ENCODE results near the gene ODC1.

ODC1 gene

DNA sequence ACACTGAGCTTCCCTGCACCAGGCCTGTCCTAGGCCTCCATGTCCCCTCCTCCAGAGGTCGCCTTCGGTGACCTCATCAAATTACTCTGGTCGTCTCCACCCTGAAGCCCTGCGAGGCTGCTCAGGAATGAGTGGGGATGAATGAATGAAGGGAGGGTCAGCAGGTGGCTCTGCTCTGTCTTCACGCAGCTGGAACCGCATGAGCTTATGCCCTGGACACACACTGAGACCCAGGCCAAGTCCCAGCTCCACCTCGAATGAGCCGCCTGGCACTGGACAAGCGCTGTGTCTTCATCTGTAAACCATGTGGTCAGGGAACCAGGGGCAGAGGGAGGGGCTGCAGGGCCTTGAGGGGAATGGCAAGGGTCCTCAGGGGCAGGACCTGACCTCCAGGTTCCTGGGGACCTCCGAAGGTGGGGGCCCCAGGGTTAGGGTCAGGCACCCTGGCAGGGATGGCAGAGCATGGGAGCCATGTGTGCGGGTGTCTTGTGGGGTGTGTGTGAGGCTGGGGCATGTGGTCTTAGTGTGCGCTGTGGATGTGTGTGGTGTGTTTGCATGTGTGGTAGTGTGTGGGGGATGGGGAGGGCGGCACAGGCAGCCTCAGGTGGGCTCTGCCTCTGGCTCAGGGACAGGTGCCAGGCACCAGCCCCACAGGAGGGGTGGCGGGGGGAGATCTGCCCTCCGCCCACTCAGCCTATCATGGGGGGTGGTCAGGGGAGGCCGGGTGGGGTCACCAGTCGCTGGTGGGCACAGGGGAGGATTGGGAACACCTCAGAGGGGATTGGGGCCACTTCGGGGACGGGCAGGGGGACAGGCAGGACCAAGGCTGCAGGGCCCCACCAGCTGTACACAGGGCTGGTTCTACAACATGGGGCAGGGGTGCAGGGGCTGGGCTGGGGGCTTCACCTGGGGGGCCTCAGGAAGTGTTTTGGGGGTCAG is 13.9 kb downstream of the ODC1 start:
- no peak for DNase-seq (ENCODE audit: low read depth)

GRCh38 chr2:10433264-10433946 is 14.7 kb downstream of the ODC1 start:
- no peak for DNase-seq (ENCODE audit: low read depth)

DNA sequence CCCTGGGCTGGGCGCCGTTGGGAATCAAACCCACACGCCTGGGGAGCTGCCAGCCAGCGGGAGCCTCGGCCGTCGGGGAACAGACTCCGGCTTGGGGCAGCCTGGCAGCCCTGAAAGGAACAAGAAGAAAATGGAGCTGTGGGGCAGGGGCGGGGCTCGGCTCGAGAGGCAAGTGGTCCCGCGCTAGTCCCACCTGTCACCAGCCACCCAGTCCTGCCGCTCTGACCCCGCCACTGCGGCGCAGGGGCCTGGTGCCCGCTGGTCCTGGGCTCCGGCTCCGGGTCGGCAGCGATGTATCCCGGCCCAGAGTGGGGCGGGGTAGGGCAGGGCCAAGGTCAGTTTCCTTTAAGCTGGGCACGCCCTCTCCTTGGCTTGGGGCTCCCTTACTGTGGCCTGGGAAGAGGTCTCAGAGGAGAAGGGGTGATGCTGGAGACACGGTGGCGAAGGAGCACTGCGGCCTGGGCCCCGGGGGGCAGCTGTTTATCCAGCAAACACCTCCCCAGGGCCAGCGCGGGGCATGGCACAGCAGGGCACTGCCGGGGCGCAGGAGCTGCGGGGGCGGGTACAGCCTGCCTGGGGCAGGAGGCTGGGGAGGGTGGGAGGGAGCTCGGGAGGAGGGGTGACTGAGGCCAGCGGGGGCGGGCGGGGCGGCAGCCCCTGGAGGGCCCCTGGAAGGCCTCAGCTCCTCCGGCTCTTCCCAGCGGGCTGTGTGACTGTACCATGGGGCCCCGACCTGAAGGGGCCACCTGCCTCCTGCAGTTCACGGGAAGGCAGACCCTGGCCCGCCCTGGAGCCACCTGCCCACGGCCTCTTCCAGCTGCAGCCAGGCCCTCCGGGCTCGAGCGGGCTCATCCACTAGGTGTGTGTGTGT is 15.6 kb downstream of the ODC1 start:
- no peak for DNase-seq (ENCODE audit: low read depth)

DNA sequence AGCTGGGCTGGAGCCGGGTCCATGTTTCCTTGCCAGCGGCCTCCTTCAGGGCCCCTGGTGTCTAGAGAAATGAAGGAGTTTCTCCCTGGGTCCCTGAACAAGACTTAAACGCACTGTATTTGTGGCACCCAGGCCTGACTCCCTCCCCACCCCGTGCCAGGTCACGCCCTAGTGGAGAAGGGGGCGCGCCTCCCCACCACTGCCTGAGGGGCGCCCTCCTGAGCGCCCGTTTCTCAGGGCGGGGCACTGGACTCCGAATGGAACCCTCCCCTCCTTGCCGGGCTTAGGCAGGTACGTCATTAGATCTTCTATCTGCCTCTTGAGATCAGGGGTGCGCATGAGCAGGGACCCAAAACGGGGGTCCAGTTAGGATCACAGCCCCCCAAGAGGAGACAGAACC is 16.3 kb downstream of the ODC1 start:
- no peak for DNase-seq (ENCODE audit: low read depth)

DNA sequence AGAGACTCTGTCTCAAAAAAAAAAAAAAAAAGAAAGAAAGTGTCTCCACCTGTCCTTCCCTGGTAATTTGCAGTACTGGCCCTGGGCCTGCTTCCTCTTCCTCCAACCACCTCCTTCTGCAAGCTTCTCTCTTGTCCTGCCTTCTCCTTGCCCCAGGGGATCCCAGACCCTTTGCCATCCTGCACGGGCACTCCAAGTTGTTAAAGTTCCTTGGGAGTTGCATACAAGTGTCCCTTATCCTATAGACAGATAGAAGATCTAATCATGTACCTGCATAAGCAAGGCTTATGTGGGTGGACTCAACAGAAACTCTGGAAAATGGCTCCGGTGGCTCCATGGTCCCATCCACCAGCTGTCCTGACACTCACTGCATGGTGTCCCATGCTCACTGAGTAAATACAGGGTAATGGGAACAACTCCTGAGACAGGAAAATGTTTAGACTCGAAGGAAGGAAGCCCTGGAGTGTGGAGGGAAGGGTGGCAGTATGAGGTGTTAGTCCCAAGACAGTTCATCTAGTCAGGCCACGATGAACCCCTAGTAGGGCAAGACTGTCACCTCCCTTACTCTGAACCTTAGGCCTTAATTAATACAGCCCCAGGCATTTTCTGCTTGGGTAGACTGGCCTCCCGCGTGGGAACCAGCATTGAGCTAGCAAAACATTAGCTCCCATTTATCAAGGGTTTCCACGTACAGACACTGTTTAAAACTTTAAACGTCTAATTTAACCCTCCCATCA is 17.1 kb downstream of the ODC1 start:
- no peak for DNase-seq (ENCODE audit: low read depth)

- DNase-seq (ENCODE audit: low read depth): no peak
Measured at GRCh38 chr2:10428924-10429323, 19.2 kb downstream of the ODC1 start.

DNA sequence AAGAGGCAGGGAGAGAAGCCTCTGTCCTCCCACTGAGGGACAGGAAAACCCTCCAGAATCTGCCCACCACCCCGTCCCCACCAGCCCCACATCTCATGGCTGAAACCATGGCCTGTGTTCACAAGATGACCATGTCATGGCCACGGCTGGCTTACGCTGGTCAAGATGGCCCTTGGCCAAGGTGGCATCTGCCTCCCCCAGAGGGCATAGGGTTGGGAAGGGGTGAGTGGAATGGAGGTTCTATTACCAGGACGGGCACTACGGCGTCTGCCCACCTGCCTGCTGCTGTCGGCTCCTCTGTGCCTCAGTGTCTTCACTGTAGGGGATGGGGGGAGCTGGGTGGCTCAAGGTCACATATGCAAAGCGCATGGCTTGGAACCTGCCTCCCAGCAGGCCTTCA is 19.8 kb downstream of the ODC1 start:
- DNase-seq (ENCODE audit: low read depth): no peak

DNA sequence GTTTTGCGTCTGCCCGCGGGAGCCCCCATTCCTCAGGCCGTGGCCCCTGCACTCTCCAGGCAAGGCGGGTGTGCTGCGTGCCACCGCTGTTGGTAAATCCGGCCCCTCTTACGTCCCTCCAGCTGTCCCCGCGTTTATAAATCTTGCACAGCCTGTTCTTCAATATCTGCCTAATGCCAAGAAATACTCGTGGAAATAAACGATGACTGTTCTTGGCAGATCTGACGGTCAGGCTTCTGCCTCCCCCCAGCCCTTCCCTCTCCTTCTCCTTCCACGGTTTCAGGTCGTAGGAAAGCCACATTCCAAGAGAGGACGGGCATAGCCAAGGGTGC is 20.5 kb downstream of the ODC1 start:
- DNase-seq (ENCODE audit: low read depth): no peak

DNA sequence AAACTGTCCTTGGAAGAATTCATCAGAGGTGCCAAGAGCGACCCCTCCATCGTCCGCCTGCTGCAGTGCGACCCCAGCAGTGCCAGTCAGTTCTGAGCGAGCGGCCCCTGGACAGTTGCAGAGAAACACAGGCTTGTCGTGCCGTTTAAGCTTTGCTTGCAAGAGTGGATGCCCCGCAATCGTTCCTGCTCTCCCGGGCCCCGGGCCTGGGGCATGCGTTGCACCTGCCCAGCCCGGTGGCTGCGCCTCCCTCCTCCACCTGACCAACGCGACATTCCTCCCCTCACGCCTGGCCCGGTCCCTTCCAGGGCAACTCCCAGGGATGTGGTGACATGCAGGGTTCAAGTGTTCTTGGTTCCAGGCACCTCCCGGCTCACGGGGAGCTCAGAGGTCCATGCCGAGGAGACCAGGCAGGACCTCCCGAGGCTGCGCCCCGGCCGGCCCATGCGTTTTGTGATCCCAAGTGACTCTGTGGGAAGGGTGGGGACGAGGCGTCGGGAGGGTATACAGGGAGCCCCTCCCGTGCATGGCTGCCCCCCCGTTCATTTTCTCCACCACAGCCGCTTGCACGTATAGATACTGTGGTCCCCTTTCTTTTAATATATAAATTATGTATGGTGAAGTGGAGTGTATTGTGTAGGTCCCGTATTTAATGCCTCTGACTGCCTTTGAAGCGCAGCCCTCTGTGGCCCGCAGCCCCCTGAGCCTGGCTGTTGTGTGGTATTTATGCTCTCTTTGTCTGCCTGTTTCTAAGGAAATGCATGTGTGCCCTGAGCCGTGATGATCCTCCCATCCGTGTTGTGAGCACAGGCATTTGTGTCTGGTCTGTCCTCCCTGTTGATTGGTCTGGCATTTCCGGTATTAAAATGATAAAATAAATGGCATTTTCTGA is 21.2 kb downstream of the ODC1 start:
- no peak for DNase-seq (ENCODE audit: low read depth)

- no peak for DNase-seq (ENCODE audit: low read depth)
Measured at GRCh38 chr2:10425699-10426098, 22.4 kb downstream of the ODC1 start.

- DNase-seq (ENCODE audit: low read depth): no peak
Measured at GRCh38 chr2:10424916-10425505, 23.1 kb downstream of the ODC1 start.

DNA sequence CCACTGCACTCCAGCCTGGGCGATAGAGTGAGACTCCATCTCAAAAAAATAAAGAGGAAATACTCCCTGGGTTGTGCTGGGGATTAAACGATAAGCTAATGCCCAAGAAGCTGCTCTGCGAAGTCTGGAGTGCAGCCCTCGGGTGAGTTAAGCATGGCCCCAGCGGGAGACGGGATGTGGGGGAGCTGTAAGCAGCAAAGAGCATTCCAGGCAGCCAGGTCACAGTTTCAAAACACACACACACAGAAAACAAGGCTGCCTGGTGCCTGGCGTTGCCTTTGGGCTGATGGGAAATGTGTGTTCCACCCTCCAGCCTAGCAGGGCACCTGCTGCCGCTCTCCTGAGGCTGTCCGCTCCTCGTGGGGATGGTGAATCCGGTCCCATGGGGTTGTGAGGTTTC is 24.1 kb downstream of the ODC1 start:
- DNase-seq (ENCODE audit: low read depth): no peak

- no peak for DNase-seq (ENCODE audit: low read depth)
Measured at GRCh38 chr2:10423400-10423774, 24.7 kb downstream of the ODC1 start.

GRCh38 chr2:10422732-10423399 is 25.3 kb downstream of the ODC1 start:
- DNase-seq (ENCODE audit: low read depth): no peak

DNA sequence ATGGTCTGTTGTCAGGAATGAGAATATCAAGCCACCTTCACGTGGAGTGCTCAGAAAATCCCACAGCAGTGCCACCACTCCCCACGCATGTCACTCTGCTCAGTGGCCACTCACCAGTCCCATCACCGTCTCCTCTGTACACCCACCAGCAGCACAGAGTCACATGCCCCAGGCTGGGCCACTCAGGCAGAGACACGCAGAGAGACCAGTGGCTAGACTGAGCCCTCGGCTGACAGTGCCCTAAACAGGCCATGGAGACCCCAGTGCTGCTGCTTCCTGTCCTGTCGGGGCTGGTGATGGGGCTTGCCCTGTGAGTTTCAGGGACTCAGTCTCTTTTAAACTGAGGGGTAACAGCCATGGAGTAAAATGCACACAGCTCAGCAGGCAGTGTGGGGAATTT is 25.9 kb downstream of the ODC1 start:
- no peak for DNase-seq (ENCODE audit: low read depth)

- no peak for DNase-seq (ENCODE audit: low read depth)
Measured at GRCh38 chr2:10419553-10420257, 28.4 kb downstream of the ODC1 start.

DNA sequence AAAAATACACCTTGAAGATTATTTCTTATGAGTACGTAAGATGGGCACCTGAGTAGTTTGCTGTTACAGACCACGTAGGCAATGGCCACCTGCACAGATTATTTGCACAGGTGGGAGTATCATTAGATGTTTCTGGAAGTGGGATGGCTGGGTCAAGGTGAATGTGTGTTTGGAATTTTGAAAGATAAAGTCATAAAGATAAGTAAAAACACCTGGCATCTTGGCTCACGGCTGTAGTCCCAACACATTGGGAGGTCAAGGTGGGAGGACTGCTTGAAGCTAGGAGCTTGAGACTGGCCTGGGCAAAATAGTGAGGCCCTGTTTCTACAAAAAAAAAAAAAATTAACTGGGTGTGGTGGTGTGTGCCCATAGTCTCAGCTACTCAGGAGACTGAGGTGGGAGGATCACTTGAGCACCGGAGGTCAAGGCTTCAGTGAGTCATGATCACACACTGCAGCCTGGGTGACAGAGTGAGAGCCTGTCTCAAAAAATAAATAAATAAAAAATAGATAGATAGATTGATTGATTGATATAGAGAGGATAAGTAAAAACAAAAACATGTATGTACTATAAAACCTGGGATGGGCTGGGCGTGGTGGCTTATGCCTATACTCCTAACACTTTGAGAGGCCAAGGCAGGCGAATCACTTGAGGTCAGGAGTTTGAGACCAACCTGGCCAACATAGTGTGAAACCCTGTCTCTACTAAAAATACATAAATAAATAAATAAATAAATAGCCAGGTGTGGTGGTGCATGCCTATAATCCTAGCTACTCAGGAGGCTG is 30.4 kb downstream of the ODC1 start:
- no peak for DNase-seq (ENCODE audit: low read depth)

DNA sequence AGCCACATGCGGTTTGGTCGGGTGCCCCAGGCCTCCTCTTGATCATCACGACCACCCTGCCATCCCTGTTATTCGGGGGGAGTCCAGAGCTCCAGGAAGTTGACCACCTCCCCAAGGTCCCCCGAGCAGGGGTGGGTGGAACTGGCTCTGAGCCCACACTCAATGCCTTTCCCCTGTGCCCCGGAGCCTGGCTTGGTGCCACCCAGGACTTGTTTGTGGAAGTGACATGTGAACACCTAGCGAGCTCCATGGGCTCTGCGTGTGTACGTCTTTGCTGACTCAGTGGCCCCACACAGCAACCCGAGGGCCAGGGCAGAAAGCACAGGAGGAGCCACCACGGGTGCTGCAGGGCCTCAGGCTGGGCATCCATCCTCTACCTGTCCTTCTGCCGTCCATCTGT is 32.5 kb downstream of the ODC1 start:
- no peak for DNase-seq (ENCODE audit: low read depth)

- DNase-seq (ENCODE audit: low read depth): no peak
Measured at GRCh38 chr2:10415048-10415447, 33.1 kb downstream of the ODC1 start.
